Measurements from ENCODE around the gene PRKCA. TPM values are rescaled to one million over a fixed set of nuclear protein-coding genes. Genes with fewer than 3 reads are reported as not detected.

PRKCA gene
- total RNA-seq, 4 donors from 2014 or later = 9.0 to 76.1 (median 15.1) TPM

GRCh38 chr17:66417300-66417719 lies 114.9 kb downstream of the PRKCA start:
- Histone ChIP-seq H3K4me3 (no peak overlapping the region), H3K9me3 (no peaks in the 10 kb centered on the region), H3K27me3 (no peaks in the 10 kb centered on the region), H3K36me3 (no peaks in the 10 kb centered on the region), H3K27ac (no peak overlapping the region), H3K4me1 (peaks cover 0 to 4% of the 10 kb centered on the region in 2 donors)
- TF ChIP-seq POLR2A (IDR thresholded peaks at IDR 0.05) = no peak
- TF ChIP-seq CTCF (IDR thresholded peaks at IDR 0.05) = no peak
- intact Hi-C loops (cut with DNase I; ENCODE audit: low total_unique reads) = no loop called here
- no peak for DNase-seq

- Histone ChIP-seq H3K27me3 (no peaks in the 10 kb centered on the region), H3K27ac (peak overlapping the region; percentile 61 to 68), H3K4me3 (no peak overlapping the region), H3K36me3 (no peaks in the 10 kb centered on the region), H3K4me1 (peaks cover 0 to 4% of the 10 kb centered on the region in 2 donors), H3K9me3 (no peaks in the 10 kb centered on the region)
- TF ChIP-seq POLR2A (IDR thresholded peaks at IDR 0.05) (no peak), CTCF (IDR thresholded peaks at IDR 0.05) (no peak)
- intact Hi-C loops (cut with DNase I; ENCODE audit: low total_unique reads) = no loop called here
- peak; percentile 61 to 66 for DNase-seq
Observed at GRCh38 chr17:66420961-66421371, 118.6 kb downstream of the PRKCA start.

- Histone ChIP-seq H3K27me3 (no peaks in the 10 kb centered on the region), H3K27ac (peak overlapping the region; percentile 61 to 68), H3K4me3 (no peak overlapping the region), H3K4me1 (peaks cover 0 to 4% of the 10 kb centered on the region in 2 donors), H3K9me3 (no peaks in the 10 kb centered on the region), H3K36me3 (no peaks in the 10 kb centered on the region)
- no peak for DNase-seq
- intact Hi-C loops (cut with DNase I; ENCODE audit: low total_unique reads) = no loop called here
- TF ChIP-seq POLR2A (IDR thresholded peaks at IDR 0.05) (no peak), CTCF (IDR thresholded peaks at IDR 0.05) (no peak)
Observed at GRCh38 chr17:66422186-66422585, 119.8 kb downstream of the PRKCA start.

GRCh38 chr17:66423056-66423955 lies 120.9 kb downstream of the PRKCA start:
- DNase-seq = no peak
- Histone ChIP-seq H3K9me3 (no peaks in the 10 kb centered on the region), H3K4me1 (peaks cover 0 to 4% of the 10 kb centered on the region in 2 donors), H3K4me3 (no peak overlapping the region), H3K27ac (peak overlapping the region; percentile 61 to 68), H3K27me3 (no peaks in the 10 kb centered on the region), H3K36me3 (no peaks in the 10 kb centered on the region)
- intact Hi-C loops (cut with DNase I; ENCODE audit: low total_unique reads) = no loop called here
- TF ChIP-seq POLR2A (IDR thresholded peaks at IDR 0.05) = no peak
- no peak for TF ChIP-seq CTCF (IDR thresholded peaks at IDR 0.05)

GRCh38 chr17:66425756-66426396 lies 123.5 kb downstream of the PRKCA start:
- no peak for DNase-seq
- intact Hi-C loops (cut with DNase I; ENCODE audit: low total_unique reads) = no loop called here
- no peaks in the 10 kb centered on the region for H3K9me3 ChIP-seq
- H3K4me3 ChIP-seq = no peak overlapping the region
- H3K27me3 ChIP-seq = no peaks in the 10 kb centered on the region
- H3K36me3 ChIP-seq = no peaks in the 10 kb centered on the region
- peaks cover 0 to 6% of the 10 kb centered on the region in 2 donors for H3K4me1 ChIP-seq
- no peak overlapping the region for H3K27ac ChIP-seq
- TF ChIP-seq CTCF (IDR thresholded peaks at IDR 0.05) = no peak
- TF ChIP-seq POLR2A (IDR thresholded peaks at IDR 0.05) = no peak

Measured in uterus (tissue), 4 donors.